H9 (cell line): ENCODE measurements around the gene DYNLRB1. TPM values are rescaled to one million over a fixed set of nuclear protein-coding genes. Genes with fewer than 3 reads are reported as not detected.

Source experiments
- DNase-seq: peaks from one replicate; pipeline ENCODE4 v3.0.0-alpha.2; 2017
- H2AFZ ChIP-seq: one replicate; pipeline ENCODE4 v1.6.1; 2013; ENCODE audit warnings: mild to moderate bottlenecking, low read length, control low read depth, moderate library complexity
- H2AK5ac ChIP-seq: 2 replicates; pipeline ENCODE4 v1.6.1; 2013; ENCODE audit warnings: low read length, control low read depth, mixed read lengths; ENCODE audit not compliant: insufficient read length
- H2BK120ac ChIP-seq: one replicate; pipeline ENCODE4 v1.6.1; 2013; ENCODE audit warnings: low read depth, mild to moderate bottlenecking, low read length, control low read depth, inconsistent platforms; ENCODE audit not compliant: poor library complexity, severe bottlenecking
- H2BK12ac ChIP-seq: 2 replicates; pipeline ENCODE4 v1.6.1; 2013; ENCODE audit warnings: low read length, control low read depth, mixed read lengths, low read depth; ENCODE audit not compliant: insufficient read length
- H2BK15ac ChIP-seq: 2 replicates; pipeline ENCODE4 v1.6.1; 2013; ENCODE audit warnings: low read depth, low read length, control low read depth
- H2BK20ac ChIP-seq: one replicate; pipeline ENCODE4 v1.6.1; 2013; ENCODE audit warnings: low read depth, mild to moderate bottlenecking, low read length, control low read depth, inconsistent platforms; ENCODE audit not compliant: poor library complexity, severe bottlenecking
- H2BK5ac ChIP-seq: 2 replicates; pipeline ENCODE4 v1.6.1; 2013; ENCODE audit warnings: low read length, control low read depth, mixed read lengths; ENCODE audit not compliant: insufficient read length
- H3K14ac ChIP-seq: 2 replicates; pipeline ENCODE4 v1.6.1; 2013; ENCODE audit warnings: low read length, control low read depth; ENCODE audit not compliant: insufficient read depth
- H3K18ac ChIP-seq: 2 replicates; pipeline ENCODE4 v1.6.1; 2013; ENCODE audit warnings: low read depth, mild to moderate bottlenecking, mixed read lengths, low read length, control low read depth; ENCODE audit not compliant: insufficient read length
- H3K23ac ChIP-seq: 2 replicates; pipeline ENCODE4 v1.6.1; 2013; ENCODE audit warnings: low read length, control low read depth, mixed read lengths, low read depth; ENCODE audit not compliant: insufficient read length
- H3K23me2 ChIP-seq: 2 replicates; pipeline ENCODE4 v1.6.1; 2013; ENCODE audit warnings: low read depth, mild to moderate bottlenecking, mixed read lengths, low read length, control low read depth; ENCODE audit not compliant: insufficient read length, poor library complexity, severe bottlenecking
- H3K27ac ChIP-seq: 2 replicates; pipeline ENCODE4 v1.5.1; 2013; ENCODE audit warnings: low read length, control low read depth, mixed read lengths, low read depth; ENCODE audit not compliant: insufficient read length
- H3K27me3 ChIP-seq: 2 replicates; pipeline ENCODE4 v1.6.1; 2013; ENCODE audit warnings: low read length, control low read depth, inconsistent platforms; ENCODE audit not compliant: insufficient read depth
- H3K4ac ChIP-seq: 2 replicates; pipeline ENCODE4 v1.6.1; 2013; ENCODE audit warnings: low read depth, mild to moderate bottlenecking, control low read depth, inconsistent platforms, low read length, moderate library complexity
- H3K4me1 ChIP-seq: 2 replicates; pipeline ENCODE4 v1.6.1; 2013; ENCODE audit warnings: low read length, control low read depth, inconsistent platforms; ENCODE audit not compliant: insufficient read depth
- H3K4me2 ChIP-seq: 2 replicates; pipeline ENCODE4 v1.6.1; 2013; ENCODE audit warnings: low read length, control low read depth, mixed read lengths; ENCODE audit not compliant: insufficient read length, insufficient read depth
- H3K56ac ChIP-seq: 2 replicates; pipeline ENCODE4 v1.6.1; 2013; ENCODE audit warnings: low read depth, mild to moderate bottlenecking, mixed read lengths, low read length, control low read depth; ENCODE audit not compliant: insufficient read length
- H3K79me1 ChIP-seq: 2 replicates; pipeline ENCODE4 v1.6.1; 2013; ENCODE audit warnings: low read depth, mild to moderate bottlenecking, moderate library complexity, low read length, control low read depth, inconsistent platforms; ENCODE audit not compliant: insufficient read depth, poor library complexity, severe bottlenecking
- H3K79me2 ChIP-seq: 2 replicates; pipeline ENCODE4 v1.6.1; 2013; ENCODE audit warnings: low read length, control low read depth, inconsistent platforms; ENCODE audit not compliant: insufficient read depth
- H3K9ac ChIP-seq: 2 replicates; pipeline ENCODE4 v1.6.1; 2013; ENCODE audit warnings: low read length, control low read depth, mixed read lengths; ENCODE audit not compliant: insufficient read length; ENCODE audit errors: extremely low read depth
- H3K9me3 ChIP-seq: one replicate; pipeline ENCODE4 v1.6.1; 2013; ENCODE audit warnings: low read depth, low read length, inconsistent platforms; ENCODE audit not compliant: control insufficient read depth
- H3T11ph ChIP-seq: one replicate; pipeline ENCODE4 v1.6.1; 2013; ENCODE audit warnings: mild to moderate bottlenecking, low read length, control low read depth, inconsistent platforms
- H4K20me1 ChIP-seq: one replicate; pipeline ENCODE4 v1.6.1; 2013; ENCODE audit not compliant: control insufficient read depth, insufficient read length, insufficient read depth
- H4K5ac ChIP-seq: 2 replicates; pipeline ENCODE4 v1.6.1; 2013; ENCODE audit warnings: low read depth, mild to moderate bottlenecking, mixed read lengths, low read length, control low read depth; ENCODE audit not compliant: insufficient read length
- H4K8ac ChIP-seq: replicated peaks from 2 replicates; pipeline ENCODE4 v1.6.1; 2013; ENCODE audit warnings: low read length, control low read depth, mixed read lengths, low read depth; ENCODE audit not compliant: insufficient read length
- H4K91ac ChIP-seq: 2 replicates; pipeline ENCODE4 v1.6.1; 2013; ENCODE audit warnings: low read depth, mild to moderate bottlenecking, moderate library complexity, mixed read lengths, low read length, control low read depth; ENCODE audit not compliant: insufficient read length
- H3K27ac Mint-ChIP-seq, 3 experiments: 2 replicates in 2 of 3; 3 replicates in 1 of 3; pipeline ENCODE4 v1.8.0; 2020 to 2021; ENCODE audit warnings: mixed read lengths in 3 of 3, mild to moderate bottlenecking in 1 of 3, moderate library complexity in 1 of 3
- H3K27me3 Mint-ChIP-seq: 2 replicates; pipeline ENCODE4 v1.8.0; 2021; ENCODE audit warnings: low read depth, mild to moderate bottlenecking, moderate library complexity, mixed read lengths
- H3K36me3 Mint-ChIP-seq, 3 experiments: 2 replicates in 2 of 3; 3 replicates in 1 of 3; pipeline ENCODE4 v1.8.0; 2020 to 2021; ENCODE audit warnings: low read depth in 3 of 3, mixed read lengths in 3 of 3; ENCODE audit not compliant: insufficient read depth in 1 of 3
- H3K4me1 Mint-ChIP-seq, 2 experiments: 2 replicates each; pipeline ENCODE4 v1.8.0; 2020; ENCODE audit warnings: mixed read lengths in 2 of 2
- H3K4me3 Mint-ChIP-seq, 2 experiments: 2 replicates in 1 of 2; 3 replicates in 1 of 2; pipeline ENCODE4 v1.8.0; 2020 to 2021; ENCODE audit warnings: mild to moderate bottlenecking in 2 of 2, mixed read lengths in 2 of 2, moderate library complexity in 1 of 2
- H3K9me3 Mint-ChIP-seq, 2 experiments: 2 replicates in 1 of 2; 3 replicates in 1 of 2; pipeline ENCODE4 v1.8.0; 2020; ENCODE audit warnings: mild to moderate bottlenecking in 2 of 2, mixed read lengths in 2 of 2, moderate library complexity in 1 of 2
- CTCF ChIP-seq: fragments of 200-600 bp; sonication (generic); conservative IDR thresholded peaks from 3 replicates; pipeline ENCODE4 v1.8.0; 2021; ENCODE audit warnings: antibody characterized with exemption, mild to moderate bottlenecking
- WGBS: extraction: QIAGEN DNeasy Blood & Tissue Kit; methylation state at CpG from one replicate; pipeline ENCODE4 v1.1.7; 2013; ENCODE audit warnings: missing lambda C conversion rate, low lambda C conversion rate, mixed read lengths; ENCODE audit not compliant: insufficient read length; ENCODE audit errors: extremely low coverage; 5-methylcytosine and 5-hydroxymethylcytosine counted together
- total RNA-seq: library from RNA; stranded (reverse); gene quantifications from 2 replicates; pipeline ENCODE4 v1.2.1, GENCODE V29; 2021

DYNLRB1 gene
- total RNA-seq, 1 experiment from 2014 or later: 200 TPM

GRCh38 chr20:34528921-34529297 lies 12.7 kb downstream of the DYNLRB1 start:
- H3K4ac ChIP-seq: no peak overlapping the region
- Mint-ChIP-seq H3K27ac (no peak overlapping the region), H3K4me3 (no peak overlapping the region), H3K27me3 (no peaks in the 10 kb centered on the region), H3K4me1 (no peaks in the 10 kb centered on the region), H3K36me3 (peaks cover 11 to 73% (median 54%) of the 10 kb centered on the region in 3 experiments; a peak in 6 of 7 replicates), H3K9me3 (no peaks in the 10 kb centered on the region)
- H2BK5ac ChIP-seq: no peak overlapping the region
- no CpG with 5 or more reads among the region's 5 CpGs for WGBS
- H3K14ac ChIP-seq: no peak overlapping the region
- H3K27me3 ChIP-seq: no peaks in the 10 kb centered on the region
- no peak overlapping the region for H2AFZ ChIP-seq
- no peak overlapping the region for H3T11ph ChIP-seq
- H3K4me2 ChIP-seq: no peak overlapping the region
- no peak overlapping the region for H3K9ac ChIP-seq
- no peaks in the 10 kb centered on the region for H4K20me1 ChIP-seq
- H4K5ac ChIP-seq: no peak overlapping the region
- no peak overlapping the region for H2AK5ac ChIP-seq
- no peak overlapping the region for H3K23ac ChIP-seq
- H3K18ac ChIP-seq: no peak overlapping the region
- no peak overlapping the region for H3K27ac ChIP-seq
- no peak overlapping the region for H4K91ac ChIP-seq
- DNase-seq: no peak
- no peak for TF ChIP-seq CTCF
- no peak overlapping the region for H3K56ac ChIP-seq
- no peak overlapping the region for H2BK15ac ChIP-seq
- peaks cover 3% of the 10 kb centered on the region; the same call in 1 of the 2 replicates for H3K79me2 ChIP-seq
- H3K4me1 ChIP-seq: no peaks in the 10 kb centered on the region
- no peaks in the 10 kb centered on the region for H3K79me1 ChIP-seq
- no peak overlapping the region for H4K8ac ChIP-seq
- H3K23me2 ChIP-seq: no peaks in the 10 kb centered on the region
- H2BK12ac ChIP-seq: no peak overlapping the region
- H3K9me3 ChIP-seq: no peaks in the 10 kb centered on the region
- no peak overlapping the region for H2BK120ac ChIP-seq
- H2BK20ac ChIP-seq: no peak overlapping the region
